ENCODE results near the gene TANGO2.

Gene TANGO2

GRCh38 chr22:20000246-20001081 lies 20.4 kb upstream of the TANGO2 start:
- in situ Hi-C loops (cut with MboI; ENCODE audit: low sequenced_read_pairs, unreplicated experiment), result no loop called here
- no peak for DNase-seq (ENCODE audit: low spot score)
- no peak for TF ChIP-seq CTCF (IDR thresholded peaks at IDR 0.05; ENCODE audit: borderline replicate concordance, control extremely low read depth, extremely low read depth, insufficient read depth, missing control alignments)

GRCh38 chr22:20001082-20001638 lies 19.8 kb upstream of the TANGO2 start:
- no peak for DNase-seq (ENCODE audit: low spot score)
- no peak for TF ChIP-seq CTCF (IDR thresholded peaks at IDR 0.05; ENCODE audit: borderline replicate concordance, control extremely low read depth, extremely low read depth, insufficient read depth, missing control alignments)
- in situ Hi-C loops (cut with MboI; ENCODE audit: low sequenced_read_pairs, unreplicated experiment), result no loop called here

GRCh38 chr22:20002128-20002527 lies 18.8 kb upstream of the TANGO2 start:
- in situ Hi-C loops (cut with MboI; ENCODE audit: low sequenced_read_pairs, unreplicated experiment), result no loop called here
- no peak for DNase-seq (ENCODE audit: low spot score)

GRCh38 chr22:20002636-20003035 lies 18.3 kb upstream of the TANGO2 start:
- no peak for DNase-seq (ENCODE audit: low spot score)
- in situ Hi-C loops (cut with MboI; ENCODE audit: low sequenced_read_pairs, unreplicated experiment), result no loop called here
- TF ChIP-seq CTCF (IDR thresholded peaks at IDR 0.05; ENCODE audit: borderline replicate concordance, control extremely low read depth, extremely low read depth, insufficient read depth, missing control alignments), result no peak

More at GRCh38 chr22:20002128-20002527, 18.8 kb upstream of the TANGO2 start:
- no peak for TF ChIP-seq CTCF (IDR thresholded peaks at IDR 0.05; ENCODE audit: borderline replicate concordance, control extremely low read depth, extremely low read depth, insufficient read depth, missing control alignments)

- DNase-seq (ENCODE audit: low spot score), result no peak
- in situ Hi-C loops (cut with MboI; ENCODE audit: low sequenced_read_pairs, unreplicated experiment), result no loop called here
Measured at GRCh38 chr22:20003304-20003703, 17.6 kb upstream of the TANGO2 start.

GRCh38 chr22:20004464-20004863 lies 16.4 kb upstream of the TANGO2 start:
- TF ChIP-seq CTCF (IDR thresholded peaks at IDR 0.05; ENCODE audit: borderline replicate concordance, control extremely low read depth, extremely low read depth, insufficient read depth, missing control alignments), result no peak
- in situ Hi-C loops (cut with MboI; ENCODE audit: low sequenced_read_pairs, unreplicated experiment), result no loop called here
- DNase-seq (ENCODE audit: low spot score), result no peak

More at GRCh38 chr22:20003304-20003703, 17.6 kb upstream of the TANGO2 start:
- TF ChIP-seq CTCF (IDR thresholded peaks at IDR 0.05; ENCODE audit: borderline replicate concordance, control extremely low read depth, extremely low read depth, insufficient read depth, missing control alignments), result no peak
